Adrenal gland (tissue), 5 donors: ENCODE results near the gene EFNB1.

Experiments
- POLR2A ChIP-seq, 2 donors: fragments of 450-650 bp; IDR thresholded peaks; one replicate each; pipeline ENCODE4 v1.6.1; 2017; ENCODE audit warnings: antibody characterized with exemption in 2 of 2, mild to moderate bottlenecking in 2 of 2, moderate library complexity in 1 of 2
- TF ChIP-seq, protein P1 (sequence below), 6 experiments: fragments of 450-650 bp in 4 of 6; fragments of 200-600 bp in 2 of 6; sonication (generic) in 1 of 6; IDR thresholded peaks; 1 replicate in 5 of 6; 2 replicates in 1 of 6; pipeline versions ENCODE4 v1.5.1 to v1.8.0; 2016 to 2021; ENCODE audit warnings: antibody characterized with exemption in 6 of 6, mild to moderate bottlenecking in 2 of 6, moderate library complexity in 1 of 6
- donor health status: DM: no; HTN: no; CAD: no.

DNA sequence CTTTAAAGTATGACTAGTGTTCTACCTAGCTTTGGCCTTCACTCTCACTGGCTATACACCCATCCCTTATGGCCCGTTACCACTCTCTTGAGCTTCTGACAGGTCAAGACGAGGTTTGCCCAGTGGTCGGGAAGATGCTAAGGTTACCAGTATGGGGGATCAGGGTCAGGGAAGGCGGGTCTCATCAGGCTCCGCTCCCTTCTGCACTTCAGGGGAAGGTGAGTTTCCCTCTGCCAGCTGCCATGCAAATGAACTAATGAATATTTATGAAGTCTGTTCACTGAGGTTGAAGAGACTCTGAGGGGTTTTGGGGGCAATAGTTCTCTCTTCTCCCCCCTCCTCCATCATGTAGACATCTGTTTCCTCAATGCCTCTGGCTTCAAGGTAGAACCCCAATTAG lies 6.6 kb downstream of the EFNB1 start:
- TF ChIP-seq, protein P1, sequence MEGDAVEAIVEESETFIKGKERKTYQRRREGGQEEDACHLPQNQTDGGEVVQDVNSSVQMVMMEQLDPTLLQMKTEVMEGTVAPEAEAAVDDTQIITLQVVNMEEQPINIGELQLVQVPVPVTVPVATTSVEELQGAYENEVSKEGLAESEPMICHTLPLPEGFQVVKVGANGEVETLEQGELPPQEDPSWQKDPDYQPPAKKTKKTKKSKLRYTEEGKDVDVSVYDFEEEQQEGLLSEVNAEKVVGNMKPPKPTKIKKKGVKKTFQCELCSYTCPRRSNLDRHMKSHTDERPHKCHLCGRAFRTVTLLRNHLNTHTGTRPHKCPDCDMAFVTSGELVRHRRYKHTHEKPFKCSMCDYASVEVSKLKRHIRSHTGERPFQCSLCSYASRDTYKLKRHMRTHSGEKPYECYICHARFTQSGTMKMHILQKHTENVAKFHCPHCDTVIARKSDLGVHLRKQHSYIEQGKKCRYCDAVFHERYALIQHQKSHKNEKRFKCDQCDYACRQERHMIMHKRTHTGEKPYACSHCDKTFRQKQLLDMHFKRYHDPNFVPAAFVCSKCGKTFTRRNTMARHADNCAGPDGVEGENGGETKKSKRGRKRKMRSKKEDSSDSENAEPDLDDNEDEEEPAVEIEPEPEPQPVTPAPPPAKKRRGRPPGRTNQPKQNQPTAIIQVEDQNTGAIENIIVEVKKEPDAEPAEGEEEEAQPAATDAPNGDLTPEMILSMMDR (IDR thresholded peaks at IDR 0.05): no peak
- TF ChIP-seq POLR2A (IDR thresholded peaks at IDR 0.05): no peak
